ENCODE data around the gene CPZ. TPM values are rescaled to one million over a fixed set of nuclear protein-coding genes. Genes with fewer than 3 reads are reported as not detected.

CPZ gene
- total RNA-seq, 1 donor from 2014 or later: not detected

DNA sequence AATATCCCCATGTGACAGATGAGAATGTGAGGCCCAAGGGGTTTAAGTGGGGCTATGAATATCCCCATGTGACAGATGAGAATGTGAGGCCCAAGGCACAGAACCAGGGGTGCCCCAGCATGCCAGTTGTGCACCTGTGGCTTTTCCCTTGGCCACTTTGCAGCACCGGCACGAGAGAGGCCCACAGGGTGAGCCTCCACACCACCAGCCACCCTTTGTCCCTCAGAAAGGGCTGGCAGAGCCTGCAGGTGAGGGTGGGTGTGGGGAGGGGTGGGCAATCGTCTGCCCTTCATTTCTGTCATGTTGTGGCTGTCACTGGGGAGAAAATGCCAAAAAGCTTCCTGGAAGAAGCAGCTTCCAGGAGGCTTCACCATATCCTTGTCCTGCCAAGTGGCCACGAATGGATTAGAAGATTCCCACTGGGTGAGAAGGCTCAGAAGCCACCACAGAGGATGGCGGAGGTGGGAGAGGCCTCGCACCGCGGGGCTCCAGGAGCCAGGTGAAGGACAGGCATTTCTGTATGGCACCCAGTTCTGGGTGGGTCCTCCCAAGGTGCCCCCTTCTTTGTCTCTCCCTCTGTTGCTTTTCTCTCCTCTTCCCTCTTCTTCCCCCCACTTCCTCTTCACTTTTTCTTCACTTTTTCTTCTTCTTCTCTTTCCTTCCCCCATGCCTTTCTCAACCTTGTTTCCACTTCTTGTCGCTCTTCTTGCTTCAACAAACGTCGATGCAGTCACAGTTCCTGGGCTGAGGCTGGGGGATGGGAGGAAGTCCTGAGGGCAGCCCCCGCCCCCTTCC lies 12.8 kb upstream of the CPZ start:
- DNase-seq (ENCODE audit: low read depth in 2 of 2): no peak

DNA sequence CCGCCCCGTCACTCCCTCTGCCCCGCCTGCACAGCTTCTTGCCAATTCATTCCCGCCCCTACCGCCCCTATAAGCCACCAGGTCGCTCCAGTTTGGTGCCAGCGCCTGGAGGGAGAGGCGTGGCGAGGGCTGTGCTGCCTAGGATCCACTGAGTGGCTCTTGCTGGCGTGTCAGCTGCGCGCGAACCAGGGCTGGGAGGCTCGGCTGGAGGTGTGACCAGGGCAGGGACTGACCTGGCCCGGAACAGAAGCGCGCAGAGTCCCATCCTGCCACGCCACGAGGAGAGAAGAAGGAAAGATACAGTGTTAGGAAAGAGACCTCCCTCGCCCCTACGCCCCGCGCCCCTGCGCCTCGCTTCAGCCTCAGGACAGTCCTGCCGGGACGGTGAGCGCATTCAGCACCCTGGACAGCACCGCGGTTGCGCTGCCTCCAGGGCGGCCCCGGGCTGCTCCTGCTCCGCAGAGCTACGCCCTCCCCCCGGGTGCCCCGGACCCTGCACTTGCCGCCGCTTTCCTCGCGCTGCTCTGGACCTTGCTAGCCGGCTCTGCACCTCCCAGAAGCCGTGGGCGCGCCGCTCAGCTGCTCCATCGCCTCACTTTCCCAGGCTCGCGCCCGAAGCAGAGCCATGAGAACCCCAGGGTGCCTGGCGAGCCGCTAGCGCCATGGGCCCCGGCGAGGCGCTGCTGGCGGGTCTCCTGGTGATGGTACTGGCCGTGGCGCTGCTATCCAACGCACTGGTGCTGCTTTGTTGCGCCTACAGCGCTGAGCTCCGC lies 12.1 kb upstream of the CPZ start, which contains the start of gene GPR78:
GPR78 (plus strand) TSS at position 72 of the 773 bp plus-strand sequence; CDS start at position 663, 591 bp downstream.
- peak; percentile 21 to 66 for DNase-seq (ENCODE audit: low read depth in 2 of 2)

DNA sequence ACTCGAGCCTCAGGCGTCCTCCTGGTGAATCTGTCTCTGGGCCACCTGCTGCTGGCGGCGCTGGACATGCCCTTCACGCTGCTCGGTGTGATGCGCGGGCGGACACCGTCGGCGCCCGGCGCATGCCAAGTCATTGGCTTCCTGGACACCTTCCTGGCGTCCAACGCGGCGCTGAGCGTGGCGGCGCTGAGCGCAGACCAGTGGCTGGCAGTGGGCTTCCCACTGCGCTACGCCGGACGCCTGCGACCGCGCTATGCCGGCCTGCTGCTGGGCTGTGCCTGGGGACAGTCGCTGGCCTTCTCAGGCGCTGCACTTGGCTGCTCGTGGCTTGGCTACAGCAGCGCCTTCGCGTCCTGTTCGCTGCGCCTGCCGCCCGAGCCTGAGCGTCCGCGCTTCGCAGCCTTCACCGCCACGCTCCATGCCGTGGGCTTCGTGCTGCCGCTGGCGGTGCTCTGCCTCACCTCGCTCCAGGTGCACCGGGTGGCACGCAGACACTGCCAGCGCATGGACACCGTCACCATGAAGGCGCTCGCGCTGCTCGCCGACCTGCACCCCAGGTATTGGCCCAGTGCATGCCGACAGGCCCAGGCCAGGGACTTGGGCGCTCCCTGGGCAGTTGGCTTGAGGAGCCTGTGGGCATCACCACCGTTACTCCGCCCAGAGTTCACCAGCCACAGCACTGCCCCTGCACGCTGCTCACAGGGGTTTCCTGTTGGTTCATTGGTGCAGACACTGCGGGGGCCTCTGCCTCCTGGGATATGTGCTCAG lies 11.3 kb upstream of the CPZ start:
- no peak for DNase-seq (ENCODE audit: low read depth in 2 of 2)

DNA sequence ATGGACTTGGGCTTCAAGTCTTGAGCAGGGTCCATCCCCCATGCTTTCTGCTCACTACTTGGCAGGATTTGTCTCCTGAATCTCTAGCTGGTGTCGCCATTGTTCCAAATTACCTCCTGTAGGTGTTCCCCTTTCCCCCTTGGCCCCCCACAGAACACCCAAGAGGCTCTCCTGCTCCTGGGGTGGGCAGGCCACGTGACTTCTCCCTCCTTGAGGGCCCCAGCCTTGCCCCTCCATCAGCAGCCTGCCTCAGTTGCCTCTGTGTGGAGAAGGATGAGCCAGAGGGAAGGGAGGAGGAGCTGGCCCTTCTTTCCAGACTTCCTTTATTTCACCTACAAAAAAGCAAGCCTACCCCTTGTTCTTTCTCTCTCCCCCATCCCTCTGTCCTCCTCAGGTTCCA lies 10.5 kb upstream of the CPZ start:
- DNase-seq (ENCODE audit: low read depth in 2 of 2): no peak

DNA sequence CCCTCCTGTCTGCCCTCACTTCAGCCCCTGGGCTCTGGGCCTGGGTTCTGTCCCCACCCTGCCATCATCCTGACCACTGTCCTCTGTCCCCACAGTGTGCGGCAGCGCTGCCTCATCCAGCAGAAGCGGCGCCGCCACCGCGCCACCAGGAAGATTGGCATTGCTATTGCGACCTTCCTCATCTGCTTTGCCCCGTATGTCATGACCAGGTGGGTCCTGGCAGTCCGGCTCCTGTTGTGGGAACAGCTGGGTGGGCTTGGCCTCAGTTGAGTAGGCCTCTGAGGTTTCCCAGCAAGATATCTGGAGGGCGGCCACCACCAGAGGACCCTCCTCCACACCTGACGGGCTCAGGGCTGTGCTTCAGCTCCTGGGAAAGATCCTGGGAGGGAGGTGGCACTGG lies 10.1 kb upstream of the CPZ start:
- DNase-seq (ENCODE audit: low read depth in 2 of 2): no peak

DNA sequence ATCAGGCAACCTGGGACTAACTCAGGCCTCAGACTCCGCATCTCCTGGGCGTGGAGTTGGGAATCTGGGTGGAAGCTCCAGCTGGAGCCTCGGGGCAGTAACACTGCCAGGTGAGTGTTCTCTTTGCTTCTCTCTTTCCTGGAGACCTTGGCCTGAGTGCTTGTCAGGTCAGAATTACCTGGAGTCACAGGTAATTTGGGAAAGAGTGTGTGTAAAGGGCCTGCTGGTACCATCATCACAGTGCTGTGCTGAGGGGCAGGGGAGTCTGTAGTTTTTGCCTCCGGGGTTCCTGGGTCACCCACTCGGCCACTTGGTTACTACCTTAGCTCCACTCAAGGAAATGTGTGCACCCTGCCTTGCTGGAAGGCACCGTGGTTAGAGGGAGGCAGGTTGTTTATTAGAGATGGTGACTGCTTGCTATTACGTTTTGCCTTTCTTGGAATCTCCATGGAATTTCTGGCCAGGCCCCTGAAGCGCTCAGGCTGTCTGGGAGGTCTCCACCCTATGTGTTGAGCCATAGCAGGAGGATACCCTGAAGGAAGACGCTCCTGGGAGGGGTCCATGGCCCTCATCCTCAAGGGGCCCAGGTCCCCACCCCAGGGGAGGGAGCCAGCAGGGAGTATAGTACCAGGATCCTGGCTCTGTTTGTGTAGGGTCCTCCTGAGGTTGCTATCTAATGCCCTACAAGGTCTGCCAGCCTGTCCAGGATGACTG lies 9.5 kb upstream of the CPZ start:
- no peak for DNase-seq (ENCODE audit: low read depth in 2 of 2)

DNA sequence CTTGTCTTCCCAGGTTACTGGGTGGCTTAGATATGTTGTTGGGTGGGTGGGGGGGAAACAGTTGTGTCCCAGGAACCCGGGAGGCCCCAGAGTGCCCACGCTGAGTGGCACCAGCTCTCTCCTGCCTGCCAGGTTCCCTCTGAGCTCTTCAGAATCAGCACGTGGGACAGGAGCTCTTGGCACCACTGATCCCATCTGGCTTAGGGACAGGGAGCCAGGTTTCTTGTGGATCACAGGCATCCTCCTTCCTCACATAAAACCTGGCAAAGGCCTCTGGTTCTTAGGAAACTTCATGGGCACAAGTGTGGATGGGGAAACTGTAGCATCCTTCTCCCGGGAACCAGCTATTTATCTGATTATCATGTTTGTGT lies 8.9 kb upstream of the CPZ start:
- DNase-seq (ENCODE audit: low read depth in 2 of 2): no peak

DNA sequence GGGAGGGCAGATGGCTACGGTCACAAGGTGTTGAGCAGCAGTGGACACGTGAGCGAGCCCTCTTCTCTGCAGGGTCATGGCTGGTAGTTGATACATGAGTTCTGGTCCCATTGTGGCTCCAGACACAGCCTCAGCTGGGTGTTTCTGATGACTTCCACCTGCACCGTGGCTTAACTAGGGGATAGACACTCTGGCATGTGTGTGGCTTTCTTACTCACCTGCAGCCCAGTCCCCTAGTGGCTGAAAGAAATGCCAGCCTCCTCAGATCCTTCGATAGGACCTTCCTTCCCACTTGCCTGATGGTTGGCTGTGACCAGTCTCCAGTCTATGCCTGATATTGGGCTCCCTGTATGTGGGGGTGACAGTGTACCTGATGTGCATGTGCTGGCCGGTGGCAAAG lies 7.4 kb upstream of the CPZ start:
- DNase-seq (ENCODE audit: low read depth in 2 of 2): no peak

DNA sequence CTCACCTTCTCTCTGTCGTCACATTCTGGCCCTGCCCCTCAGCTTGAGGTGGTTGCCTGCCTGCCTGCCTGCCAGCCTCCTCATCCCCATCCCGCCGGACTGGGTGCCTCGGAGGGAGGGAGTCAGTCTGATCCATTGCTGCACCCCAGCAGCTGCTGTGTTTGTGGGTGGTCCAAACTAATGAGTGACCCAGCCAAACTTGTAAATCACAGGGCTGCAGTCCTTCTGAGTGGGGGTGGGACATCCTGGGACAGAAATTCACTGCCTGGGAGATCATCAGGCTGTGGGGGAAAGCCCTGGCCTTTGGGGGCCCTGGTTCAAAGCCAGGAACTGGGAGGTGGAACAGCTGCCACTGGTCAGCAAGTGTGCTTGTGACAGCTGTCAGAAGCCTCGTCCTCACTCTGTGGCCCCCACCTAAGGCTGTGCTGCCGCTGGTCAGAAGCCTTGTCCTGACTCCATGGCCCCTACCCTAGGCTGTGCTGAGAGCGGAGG lies 6.8 kb upstream of the CPZ start:
- DNase-seq (ENCODE audit: low read depth in 2 of 2): no peak

DNA sequence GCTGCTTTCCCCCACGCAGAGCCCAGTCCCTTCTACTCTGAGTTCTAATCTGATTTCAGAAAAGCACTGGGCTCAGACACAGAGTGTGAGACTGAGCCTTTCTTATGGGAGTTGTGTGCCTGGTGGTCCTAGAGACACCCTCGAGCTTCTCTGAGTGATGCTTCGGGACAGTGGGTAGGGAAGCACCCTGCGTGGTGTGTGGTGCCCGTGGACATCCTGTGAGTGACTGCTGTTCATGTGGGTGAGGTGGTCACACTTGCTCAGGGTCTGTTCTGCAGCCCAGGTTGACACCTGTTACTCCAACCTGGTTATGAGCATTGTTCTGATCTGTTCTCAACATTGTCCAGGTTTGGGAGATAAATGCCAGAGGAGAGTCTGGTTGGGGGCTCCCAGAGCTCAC lies 6.3 kb upstream of the CPZ start:
- no peak for DNase-seq (ENCODE audit: low read depth in 2 of 2)

DNA sequence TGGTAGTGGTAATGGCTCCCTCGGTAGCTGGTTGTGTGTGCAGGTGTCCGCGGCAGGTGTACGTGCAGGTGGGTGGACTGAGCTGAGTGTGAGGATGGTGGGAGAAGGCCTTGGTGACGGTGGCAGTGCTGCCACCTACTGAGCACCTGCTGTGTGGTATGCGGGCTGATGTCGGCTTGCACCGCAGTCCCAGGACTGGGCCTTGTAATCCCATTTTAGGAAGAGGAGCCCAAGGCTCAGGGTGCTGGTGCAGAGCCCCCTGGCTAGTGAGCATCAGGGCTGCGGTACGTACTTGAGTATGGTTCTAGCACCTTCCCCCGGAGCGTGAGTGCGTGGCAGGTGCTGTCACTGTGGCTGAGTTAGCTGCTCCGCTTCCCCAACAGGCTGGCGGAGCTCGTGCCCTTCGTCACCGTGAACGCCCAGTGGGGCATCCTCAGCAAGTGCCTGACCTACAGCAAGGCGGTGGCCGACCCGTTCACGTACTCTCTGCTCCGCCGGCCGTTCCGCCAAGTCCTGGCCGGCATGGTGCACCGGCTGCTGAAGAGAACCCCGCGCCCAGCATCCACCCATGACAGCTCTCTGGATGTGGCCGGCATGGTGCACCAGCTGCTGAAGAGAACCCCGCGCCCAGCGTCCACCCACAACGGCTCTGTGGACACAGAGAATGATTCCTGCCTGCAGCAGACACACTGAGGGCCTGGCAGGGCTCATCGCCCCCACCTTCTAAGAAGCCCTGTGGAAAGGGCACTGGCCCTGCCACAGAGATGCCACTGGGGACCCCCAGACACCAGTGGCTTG lies 5.7 kb upstream of the CPZ start:
- no peak for DNase-seq (ENCODE audit: low read depth in 2 of 2)

DNA sequence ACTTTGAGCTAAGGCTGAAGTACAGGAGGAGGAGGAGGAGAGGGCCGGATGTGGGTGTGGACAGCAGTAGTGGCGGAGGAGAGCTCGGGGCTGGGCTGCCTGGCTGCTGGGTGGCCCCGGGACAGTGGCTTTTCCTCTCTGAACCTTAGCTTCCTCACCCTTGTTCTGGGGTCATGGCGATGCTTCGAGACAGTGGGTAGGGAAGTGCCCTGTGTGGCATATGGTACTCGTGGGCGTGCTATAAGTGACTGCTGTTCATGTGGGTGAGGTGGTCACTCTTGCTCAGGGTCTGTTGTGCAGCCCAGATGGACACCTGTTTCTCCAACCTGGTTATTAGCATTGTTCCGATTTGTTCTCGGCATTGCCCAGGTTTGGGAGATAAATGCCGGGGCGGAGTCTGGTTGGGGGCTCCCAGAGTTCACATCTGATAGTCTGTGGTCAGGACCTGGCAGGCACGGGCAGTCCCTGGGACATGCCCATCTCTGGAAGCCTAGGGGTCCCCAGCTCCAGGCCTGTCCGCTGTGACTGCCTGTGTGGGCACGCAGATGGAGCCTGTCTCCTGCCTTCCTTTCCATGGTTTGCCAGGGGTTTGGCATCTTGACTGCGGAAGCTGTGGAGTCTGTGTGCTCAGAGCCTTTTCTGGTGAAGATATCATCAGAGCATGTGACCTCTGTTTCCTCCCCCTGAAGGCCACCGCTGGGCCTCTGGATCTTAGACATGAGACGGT lies 4.9 kb upstream of the CPZ start:
- DNase-seq (ENCODE audit: low read depth in 2 of 2): no peak

DNA sequence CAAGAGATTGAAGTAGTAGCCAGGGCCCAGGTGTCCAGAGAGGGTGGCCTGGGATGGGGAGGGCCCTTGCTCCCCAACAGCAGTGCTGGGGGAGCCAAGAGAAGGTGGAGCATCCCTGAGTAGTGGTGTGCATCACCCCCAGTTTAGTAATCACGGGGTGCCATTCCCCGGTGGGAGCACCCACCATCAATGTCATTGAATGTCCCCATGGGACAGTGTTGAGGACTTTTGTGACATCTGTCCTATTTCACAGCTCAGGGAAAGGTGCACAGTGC lies 4.4 kb upstream of the CPZ start:
- DNase-seq (ENCODE audit: low read depth in 2 of 2): no peak

DNA sequence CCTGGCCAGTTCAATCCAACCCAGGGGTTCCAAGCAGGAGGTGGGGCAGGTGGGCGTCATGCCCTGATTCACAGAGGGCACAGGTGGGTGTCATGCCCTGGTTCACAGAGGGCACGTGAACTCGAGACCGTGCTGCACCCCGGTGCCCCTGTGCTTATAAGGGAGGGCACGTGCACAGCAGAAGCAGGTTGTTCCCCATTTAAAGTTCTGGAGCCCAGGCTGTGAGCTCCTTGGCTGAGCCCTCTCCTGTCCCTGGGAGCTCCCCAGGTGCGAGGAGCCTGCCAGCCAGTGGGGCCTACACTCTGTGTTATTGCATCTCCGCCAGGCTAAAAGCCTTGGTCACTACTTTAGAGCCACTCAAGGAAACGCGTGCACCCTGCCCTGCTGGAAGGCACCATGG lies 3.2 kb upstream of the CPZ start:
- no peak for DNase-seq (ENCODE audit: low read depth in 2 of 2)

DNA sequence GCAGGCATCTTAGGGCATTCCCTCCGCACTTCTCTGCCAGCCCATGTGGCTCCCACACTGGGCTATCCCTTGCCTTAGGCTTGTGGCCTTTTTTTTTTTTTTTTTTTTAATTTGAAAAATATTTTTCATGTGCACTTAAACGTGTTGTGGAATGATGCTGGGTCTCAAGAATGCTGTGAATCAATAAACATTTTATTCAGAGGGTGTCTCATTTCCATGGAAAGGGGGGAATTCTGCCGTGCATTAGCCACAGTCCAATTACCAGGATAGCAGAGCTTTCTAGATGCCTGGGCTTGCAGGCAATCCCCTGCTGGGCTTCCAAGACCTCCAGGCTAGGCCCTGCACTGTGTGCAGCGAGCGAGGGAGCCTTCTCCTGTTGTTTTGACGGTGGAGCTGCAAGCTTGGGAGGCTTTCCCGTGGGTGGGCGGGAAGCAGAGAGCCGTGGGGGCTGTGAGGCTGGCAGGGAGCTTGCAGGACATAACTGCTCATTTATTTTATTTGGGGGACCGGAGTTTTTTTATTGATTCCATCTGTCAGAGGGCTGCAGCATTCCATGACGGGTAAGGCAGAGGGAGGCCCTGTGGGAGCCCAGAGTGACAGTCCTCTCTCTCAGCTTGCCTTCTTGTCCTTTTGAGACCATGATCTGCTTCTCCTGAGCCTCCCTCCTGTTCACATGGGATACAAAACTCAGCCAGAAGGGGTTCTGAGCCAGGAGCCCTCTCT lies 2.6 kb upstream of the CPZ start:
- DNase-seq (ENCODE audit: low read depth in 2 of 2): no peak

DNA sequence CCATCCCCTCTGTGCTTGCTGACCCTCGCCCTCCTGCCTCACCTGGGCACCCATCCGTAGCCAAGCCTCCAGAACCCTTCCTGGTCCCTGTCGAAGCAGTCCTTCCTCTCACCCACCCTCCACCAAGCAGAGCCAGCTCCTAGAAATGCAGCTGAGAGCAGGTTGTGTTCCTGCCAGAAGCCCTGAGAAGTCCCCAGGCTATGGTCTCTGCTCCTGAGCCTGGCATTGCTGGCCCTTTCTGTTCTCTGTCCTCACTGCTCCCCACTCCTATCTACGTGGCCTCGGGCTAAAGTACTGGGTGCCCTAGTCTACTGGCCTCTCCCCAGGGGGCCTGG lies 2.1 kb upstream of the CPZ start:
- DNase-seq (ENCODE audit: low read depth in 2 of 2): no peak

DNA sequence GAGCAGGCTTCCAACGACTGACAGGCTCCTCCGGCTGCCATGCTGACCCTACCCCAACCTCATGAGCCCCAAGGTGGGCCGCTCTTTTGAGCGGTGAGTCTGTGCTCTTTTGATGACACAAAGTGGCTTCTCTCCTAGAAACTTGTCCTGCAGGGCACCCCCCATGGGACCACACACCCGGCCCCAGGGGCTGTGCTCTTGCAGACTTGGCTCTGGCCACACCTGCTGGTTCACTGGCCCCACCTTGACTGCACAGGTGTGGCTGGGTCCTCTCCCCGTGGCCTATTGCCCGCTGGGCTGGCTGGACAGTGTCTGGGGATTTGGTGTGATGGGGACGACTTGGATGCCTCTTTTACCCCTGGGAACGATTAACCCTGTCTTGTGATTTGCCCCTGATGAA lies 1.5 kb upstream of the CPZ start:
- DNase-seq (ENCODE audit: low read depth in 2 of 2): no peak

DNA sequence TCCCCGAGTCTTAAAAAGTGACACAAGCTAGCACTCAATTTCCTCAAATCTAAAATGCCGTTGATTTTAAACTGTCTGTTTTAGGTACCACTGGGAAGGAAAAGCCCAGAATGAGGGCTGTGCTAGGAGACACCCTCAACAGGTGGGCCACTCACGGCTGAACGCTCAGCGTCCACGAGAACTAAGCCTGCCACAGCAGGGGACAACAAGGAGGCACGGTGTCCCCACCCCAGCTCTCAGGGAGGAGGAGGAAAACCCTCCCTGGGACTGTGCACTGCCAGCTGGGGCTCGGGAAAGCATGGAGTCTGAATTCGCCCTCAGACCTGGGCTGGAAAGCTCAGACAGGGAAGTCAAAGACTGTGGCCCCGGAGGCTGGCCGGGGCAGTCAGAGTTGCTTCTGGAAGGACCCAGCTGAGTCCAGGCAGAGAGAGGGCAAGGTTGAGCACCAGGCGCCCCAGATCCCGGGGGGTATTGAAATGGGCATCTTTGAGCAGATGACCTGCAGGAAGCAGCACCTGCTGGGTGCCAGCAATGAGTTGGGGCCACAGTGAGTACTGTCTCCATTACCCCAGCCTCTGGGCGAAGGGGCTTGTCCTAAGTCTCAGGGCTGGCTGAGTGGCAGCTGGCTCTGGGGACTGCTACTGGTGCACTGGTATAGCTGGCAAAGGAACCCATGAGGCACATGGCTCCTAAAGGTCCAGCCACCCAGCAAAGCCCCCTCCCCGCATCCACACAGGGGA lies 769 bp upstream of the CPZ start:
- no peak for DNase-seq (ENCODE audit: low read depth in 2 of 2)
